Suprapubic skin (tissue), 3 donors: Measurements from ENCODE around the gene TESK1.
"Not testable (repeated sequence)": the region's sequence is repeated elsewhere in the genome, so short reads cannot be mapped to it uniquely, and the experiment has no call there.

Experiments used
- POLR2A ChIP-seq, 2 donors: fragments of 450-650 bp; IDR thresholded peaks; one replicate each; pipeline ENCODE4 v1.6.1; 2017; ENCODE audit warnings: antibody characterized with exemption in 2 of 2, mild to moderate bottlenecking in 2 of 2, moderate library complexity in 2 of 2
- TF ChIP-seq, protein P1 (sequence below), 2 donors: fragments of 200-600 bp in 1 of 2; fragments of 450-650 bp in 1 of 2; sonication (generic) in 1 of 2; IDR thresholded peaks; one replicate each; pipeline ENCODE4 v1.5.1; 2016 to 2019; ENCODE audit warnings: antibody characterized with exemption in 2 of 2, mild to moderate bottlenecking in 1 of 2, moderate library complexity in 1 of 2

DNA sequence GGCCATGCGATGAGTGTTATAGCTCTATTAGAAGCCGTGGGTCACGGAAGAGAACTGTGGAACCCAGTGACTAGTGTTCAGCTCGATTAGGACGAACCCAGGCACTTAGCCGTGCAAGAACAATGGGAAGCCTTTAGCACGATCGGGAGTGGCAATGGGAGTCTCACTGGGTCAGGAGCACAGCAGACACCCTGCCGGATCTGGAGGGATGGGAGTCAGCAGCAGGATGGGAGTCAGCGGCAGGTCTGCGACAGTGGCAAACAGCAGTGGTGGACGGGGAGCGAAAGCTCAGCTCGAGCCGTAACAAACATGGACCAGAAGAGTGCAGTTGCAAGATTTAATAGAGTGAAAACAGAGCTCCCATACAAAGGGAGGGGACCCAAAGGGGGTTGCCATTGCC lies 35.4 kb downstream of the TESK1 start:
- TF ChIP-seq POLR2A (IDR thresholded peaks at IDR 0.05) = not testable (repeated sequence)
- TF ChIP-seq, protein P1, sequence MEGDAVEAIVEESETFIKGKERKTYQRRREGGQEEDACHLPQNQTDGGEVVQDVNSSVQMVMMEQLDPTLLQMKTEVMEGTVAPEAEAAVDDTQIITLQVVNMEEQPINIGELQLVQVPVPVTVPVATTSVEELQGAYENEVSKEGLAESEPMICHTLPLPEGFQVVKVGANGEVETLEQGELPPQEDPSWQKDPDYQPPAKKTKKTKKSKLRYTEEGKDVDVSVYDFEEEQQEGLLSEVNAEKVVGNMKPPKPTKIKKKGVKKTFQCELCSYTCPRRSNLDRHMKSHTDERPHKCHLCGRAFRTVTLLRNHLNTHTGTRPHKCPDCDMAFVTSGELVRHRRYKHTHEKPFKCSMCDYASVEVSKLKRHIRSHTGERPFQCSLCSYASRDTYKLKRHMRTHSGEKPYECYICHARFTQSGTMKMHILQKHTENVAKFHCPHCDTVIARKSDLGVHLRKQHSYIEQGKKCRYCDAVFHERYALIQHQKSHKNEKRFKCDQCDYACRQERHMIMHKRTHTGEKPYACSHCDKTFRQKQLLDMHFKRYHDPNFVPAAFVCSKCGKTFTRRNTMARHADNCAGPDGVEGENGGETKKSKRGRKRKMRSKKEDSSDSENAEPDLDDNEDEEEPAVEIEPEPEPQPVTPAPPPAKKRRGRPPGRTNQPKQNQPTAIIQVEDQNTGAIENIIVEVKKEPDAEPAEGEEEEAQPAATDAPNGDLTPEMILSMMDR (IDR thresholded peaks at IDR 0.05) = not testable (repeated sequence)
